Measurements from ENCODE around the gene PXYLP1. TPM values are rescaled to one million over a fixed set of nuclear protein-coding genes. Genes with fewer than 3 reads are reported as not detected.
A peak's percentile ranks its signal among the peaks of the same experiment; 100 is the strongest.

Gene PXYLP1
- total RNA-seq, 1 donor from 2014 or later = 26.1 TPM

GRCh38 chr3:141266186-141266585, 34.6 kb downstream of the PXYLP1 start:
- peaks cover 17% of the 10 kb centered on the region for H3K36me3 Mint-ChIP-seq
- DNase-seq (ENCODE audit: extremely low spot score, unreplicated experiment) = peak; percentile 57
- no peaks in the 10 kb centered on the region for H3K27me3 Mint-ChIP-seq
- no peaks in the 10 kb centered on the region for H3K9me3 Mint-ChIP-seq
- no peak for TF ChIP-seq CTCF (conservative IDR thresholded peaks at IDR 0.05)
- H3K4me3 Mint-ChIP-seq = no peak overlapping the region
- H3K4me1 Mint-ChIP-seq (ENCODE audit: unreplicated experiment) = peaks cover 18% of the 10 kb centered on the region
- H3K27ac Mint-ChIP-seq = no peak overlapping the region

DNA sequence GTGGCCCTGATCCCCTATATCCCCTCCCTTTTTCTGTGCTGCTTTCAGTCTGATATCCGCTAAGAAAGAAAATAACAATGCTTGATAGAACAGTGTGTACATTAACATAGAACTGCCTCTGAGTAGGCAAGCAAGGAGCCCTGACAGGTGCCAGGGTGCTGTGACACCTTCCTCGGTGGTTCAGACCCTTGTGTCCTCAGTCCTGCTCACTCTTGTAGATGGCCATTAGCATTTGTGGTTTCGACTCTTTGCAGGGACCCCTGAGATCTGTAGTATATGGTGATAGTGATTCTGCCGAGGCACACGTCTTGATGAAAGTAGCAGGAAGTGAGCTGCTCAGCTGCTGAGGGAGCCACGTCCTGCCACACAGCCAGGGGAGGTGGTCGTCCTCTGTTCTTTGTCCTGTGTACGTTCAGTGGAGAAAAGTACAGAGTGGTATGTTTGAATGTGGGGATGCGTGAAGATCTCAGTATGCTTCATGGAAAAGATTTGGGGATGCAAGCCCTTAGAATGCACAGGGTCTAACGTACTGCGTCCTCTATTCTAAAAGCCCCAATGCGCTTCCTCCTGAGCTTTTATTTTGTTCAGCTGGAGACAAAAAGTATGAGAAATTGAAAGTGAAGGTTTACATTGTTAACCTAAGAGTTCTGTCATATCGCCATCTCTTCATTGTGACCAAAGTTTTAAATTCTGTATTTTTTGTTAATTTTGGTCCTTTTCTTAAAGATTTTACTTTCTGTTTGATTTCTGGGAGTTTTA, 35.4 kb downstream of the PXYLP1 start:
- Mint-ChIP-seq H3K4me1 (ENCODE audit: unreplicated experiment) (peaks cover 18% of the 10 kb centered on the region), H3K36me3 (peaks cover 10% of the 10 kb centered on the region), H3K27me3 (no peaks in the 10 kb centered on the region), H3K4me3 (no peak overlapping the region), H3K27ac (no peak overlapping the region), H3K9me3 (no peaks in the 10 kb centered on the region)
- no peak for TF ChIP-seq CTCF (conservative IDR thresholded peaks at IDR 0.05)
- peak; percentile 40 for DNase-seq (ENCODE audit: extremely low spot score, unreplicated experiment)

DNA sequence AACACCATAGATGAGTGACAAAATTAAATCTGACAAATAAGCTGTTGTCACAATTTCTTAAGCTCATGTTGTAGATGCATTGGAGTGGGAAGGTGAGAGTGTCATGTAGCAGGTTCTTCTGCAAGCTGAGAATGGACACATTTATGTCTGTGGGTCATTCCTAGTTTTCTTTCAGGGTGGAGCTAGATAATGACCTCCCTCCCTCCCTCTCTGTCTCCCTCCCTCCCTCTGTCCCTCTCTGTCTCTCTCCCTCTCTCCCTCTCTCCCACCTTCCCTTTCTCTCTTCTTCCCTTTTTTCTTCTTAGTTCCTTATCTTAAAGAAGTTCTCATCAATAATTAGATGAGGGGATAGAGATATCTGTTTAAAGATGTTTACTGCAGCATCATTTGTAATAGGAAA, 36.0 kb downstream of the PXYLP1 start:
- TF ChIP-seq CTCF (conservative IDR thresholded peaks at IDR 0.05) = no peak
- Mint-ChIP-seq H3K4me3 (no peak overlapping the region), H3K27ac (no peak overlapping the region), H3K4me1 (ENCODE audit: unreplicated experiment) (peaks cover 18% of the 10 kb centered on the region), H3K36me3 (peaks cover 10% of the 10 kb centered on the region), H3K9me3 (no peaks in the 10 kb centered on the region), H3K27me3 (no peaks in the 10 kb centered on the region)
- DNase-seq (ENCODE audit: extremely low spot score, unreplicated experiment) = peak; percentile 7

- TF ChIP-seq CTCF (conservative IDR thresholded peaks at IDR 0.05) = no peak
- Mint-ChIP-seq H3K9me3 (no peaks in the 10 kb centered on the region), H3K4me1 (ENCODE audit: unreplicated experiment) (peaks cover 18% of the 10 kb centered on the region)
Measured at GRCh38 chr3:141268306-141268705, 36.7 kb downstream of the PXYLP1 start.

GRCh38 chr3:141268791-141269190, 37.2 kb downstream of the PXYLP1 start:
- peak; percentile 39 for DNase-seq (ENCODE audit: extremely low spot score, unreplicated experiment)
- Mint-ChIP-seq H3K4me1 (ENCODE audit: unreplicated experiment) (peaks cover 18% of the 10 kb centered on the region), H3K27ac (no peak overlapping the region), H3K27me3 (no peaks in the 10 kb centered on the region), H3K9me3 (no peaks in the 10 kb centered on the region), H3K36me3 (peaks cover 10% of the 10 kb centered on the region), H3K4me3 (no peak overlapping the region)
- no peak for TF ChIP-seq CTCF (conservative IDR thresholded peaks at IDR 0.05)

More at GRCh38 chr3:141268306-141268705, 36.7 kb downstream of the PXYLP1 start:
- peak; percentile 18 for DNase-seq (ENCODE audit: extremely low spot score, unreplicated experiment)
- peaks cover 13% of the 10 kb centered on the region for H3K36me3 Mint-ChIP-seq
- H3K27ac Mint-ChIP-seq = peak overlapping the region; percentile 23
- no peaks in the 10 kb centered on the region for H3K27me3 Mint-ChIP-seq
- no peak overlapping the region for H3K4me3 Mint-ChIP-seq

Measured in type B pancreatic cell (in vitro differentiated cells).